Measurements from ENCODE around the gene LAMP5. TPM values are rescaled to one million over a fixed set of nuclear protein-coding genes. Genes with fewer than 3 reads are reported as not detected.

The LAMP5 gene
- total RNA-seq, 4 donors from 2014 or later: 0.36 to 1.8 TPM; not detected in 2

GRCh38 chr20:9492067-9492466, 22.3 kb upstream of the LAMP5 start:
- no peak overlapping the region for H3K4me3 ChIP-seq
- H3K36me3 ChIP-seq: no peaks in the 10 kb centered on the region
- DNase-seq (ENCODE audit: low spot score in 2 of 2): no peak
- no peaks in the 10 kb centered on the region for H3K27me3 ChIP-seq
- 61% methylated on average over 4 of the region's 4 CpGs for WGBS
- TF ChIP-seq EP300 (IDR thresholded peaks at IDR 0.05) (no peak), POLR2A (IDR thresholded peaks at IDR 0.05) (no peak), POLR2AphosphoS5 (IDR thresholded peaks at IDR 0.05) (no peak), CTCF (IDR thresholded peaks at IDR 0.05) (no peak)
- no peaks in the 10 kb centered on the region for H3K9me3 ChIP-seq
- no peak overlapping the region for H3K27ac ChIP-seq
- no peaks in the 10 kb centered on the region for H3K4me1 ChIP-seq

- no peak for DNase-seq (ENCODE audit: low spot score in 2 of 2)
- H3K27ac ChIP-seq: no peak overlapping the region
- TF ChIP-seq POLR2A (IDR thresholded peaks at IDR 0.05) (no peak), EP300 (IDR thresholded peaks at IDR 0.05) (no peak), POLR2AphosphoS5 (IDR thresholded peaks at IDR 0.05) (no peak), CTCF (IDR thresholded peaks at IDR 0.05) (no peak)
Observed at GRCh38 chr20:9493803-9494202, 20.6 kb upstream of the LAMP5 start.

GRCh38 chr20:9495701-9496100, 18.7 kb upstream of the LAMP5 start:
- Histone ChIP-seq H3K9me3 (no peaks in the 10 kb centered on the region), H3K27me3 (no peaks in the 10 kb centered on the region), H3K4me1 (no peaks in the 10 kb centered on the region), H3K27ac (no peak overlapping the region), H3K36me3 (no peaks in the 10 kb centered on the region), H3K4me3 (no peak overlapping the region)
- WGBS: 86% methylated on average over 1 of the region's 2 CpGs
- TF ChIP-seq CTCF (IDR thresholded peaks at IDR 0.05) (no peak), EP300 (IDR thresholded peaks at IDR 0.05) (no peak), POLR2A (IDR thresholded peaks at IDR 0.05) (no peak), POLR2AphosphoS5 (IDR thresholded peaks at IDR 0.05) (no peak)
- no peak for DNase-seq (ENCODE audit: low spot score in 2 of 2)

More at GRCh38 chr20:9493803-9494202, 20.6 kb upstream of the LAMP5 start:
- whole genome bisulfite sequencing: 72% methylated on average over 2 of the region's 2 CpGs
- H3K4me1 ChIP-seq: no peaks in the 10 kb centered on the region
- H3K36me3 ChIP-seq: no peaks in the 10 kb centered on the region
- H3K4me3 ChIP-seq: no peak overlapping the region
- no peaks in the 10 kb centered on the region for H3K9me3 ChIP-seq
- H3K27me3 ChIP-seq: no peaks in the 10 kb centered on the region

GRCh38 chr20:9496155-9496554, 18.2 kb upstream of the LAMP5 start:
- Histone ChIP-seq H3K4me3 (no peak overlapping the region), H3K27ac (no peak overlapping the region), H3K27me3 (no peaks in the 10 kb centered on the region), H3K4me1 (no peaks in the 10 kb centered on the region), H3K9me3 (no peaks in the 10 kb centered on the region), H3K36me3 (no peaks in the 10 kb centered on the region)
- DNase-seq (ENCODE audit: low spot score in 2 of 2): no peak
- TF ChIP-seq POLR2AphosphoS5 (IDR thresholded peaks at IDR 0.05) (no peak), EP300 (IDR thresholded peaks at IDR 0.05) (no peak), POLR2A (IDR thresholded peaks at IDR 0.05) (no peak)
- whole genome bisulfite sequencing: 90% methylated on average over 3 of the region's 3 CpGs

GRCh38 chr20:9498322-9498721, 16.1 kb upstream of the LAMP5 start:
- no peak for TF ChIP-seq CTCF (IDR thresholded peaks at IDR 0.05)
- TF ChIP-seq EP300 (IDR thresholded peaks at IDR 0.05): no peak
- TF ChIP-seq POLR2AphosphoS5 (IDR thresholded peaks at IDR 0.05): no peak
- TF ChIP-seq POLR2A (IDR thresholded peaks at IDR 0.05): no peak
- WGBS: 79% methylated on average over 4 of the region's 4 CpGs
- no peak overlapping the region for H3K4me3 ChIP-seq
- H3K36me3 ChIP-seq: no peaks in the 10 kb centered on the region
- H3K27ac ChIP-seq: no peak overlapping the region
- no peaks in the 10 kb centered on the region for H3K4me1 ChIP-seq
- H3K27me3 ChIP-seq: no peaks in the 10 kb centered on the region
- no peaks in the 10 kb centered on the region for H3K9me3 ChIP-seq
- DNase-seq (ENCODE audit: low spot score in 2 of 2): no peak

All from suprapubic skin (tissue), 4 donors.